ENCODE results near the gene BCL2A1.
"Not testable (repeated sequence)": the region's sequence is repeated elsewhere in the genome, so short reads cannot be mapped to it uniquely, and the experiment has no call there.

The BCL2A1 gene

DNA sequence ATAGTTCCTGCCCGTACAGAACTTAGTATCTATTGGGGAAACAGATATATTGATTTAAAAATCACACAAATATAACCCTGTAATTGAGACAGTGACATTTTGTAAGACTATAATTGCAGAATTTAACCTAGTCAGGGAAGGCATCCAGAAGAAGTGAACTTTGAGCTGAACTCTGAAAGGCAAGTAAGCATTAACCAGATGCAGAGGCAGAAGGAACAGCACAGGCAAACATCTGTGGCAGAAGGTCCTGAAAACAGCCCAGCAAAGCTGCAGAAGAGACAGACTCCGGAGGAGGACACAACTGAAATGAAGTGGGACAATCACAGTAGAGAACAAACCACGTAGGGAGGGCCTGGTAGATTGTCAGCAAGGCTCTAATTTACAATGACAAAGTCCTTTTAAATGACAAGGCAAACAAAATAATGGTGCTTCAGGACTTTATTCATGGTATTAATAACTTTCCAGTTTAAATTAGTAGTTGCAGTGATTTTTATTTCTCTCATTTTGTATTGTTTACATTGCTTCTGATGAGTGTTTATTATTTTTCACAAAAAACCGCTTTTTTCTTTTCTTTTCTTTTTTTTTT lies 14.5 kb downstream of the BCL2A1 start:
- DNase-seq = no peak

DNA sequence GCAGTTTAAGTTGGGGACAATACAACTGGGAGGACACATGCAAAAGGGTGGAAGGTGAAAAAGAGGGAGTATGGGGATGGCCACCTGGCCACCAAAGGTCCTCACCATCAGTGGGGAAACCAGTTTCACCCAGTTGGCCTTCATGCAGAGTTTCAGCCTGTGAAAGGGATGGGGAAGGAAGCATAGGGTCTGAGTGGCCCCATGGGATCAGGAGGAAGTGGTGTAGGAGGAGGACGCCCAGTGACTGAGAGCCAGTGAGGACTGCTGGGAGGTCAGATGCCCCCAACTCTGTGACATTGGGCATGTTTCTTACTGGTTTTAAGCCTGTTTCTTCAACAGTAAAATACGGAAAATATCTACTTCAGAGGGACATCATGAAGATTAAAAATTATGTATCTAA lies 16.3 kb downstream of the BCL2A1 start:
- no peak for DNase-seq

DNA sequence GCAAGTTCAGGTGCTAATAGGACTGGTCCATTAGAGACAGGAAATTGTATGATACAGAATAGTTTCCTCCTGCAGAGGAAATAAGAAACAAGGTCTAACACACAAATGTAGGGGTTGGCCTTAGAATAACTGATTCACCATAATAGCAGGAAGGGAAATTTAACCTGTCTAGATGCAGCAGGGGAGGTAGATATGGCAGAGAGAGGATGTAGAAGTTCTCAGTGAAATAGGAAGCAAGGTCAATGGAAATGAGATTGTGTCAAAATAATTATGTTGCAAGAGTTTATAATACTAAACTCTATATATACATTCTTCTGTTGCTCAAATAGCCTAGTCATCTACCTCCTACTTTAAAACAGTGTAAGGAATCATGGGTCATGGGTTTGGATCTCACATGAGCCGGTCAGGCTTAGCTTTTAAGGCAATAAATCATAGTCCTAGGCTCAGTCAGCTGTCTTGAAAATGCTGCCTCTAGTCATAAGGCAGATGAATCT lies 17.0 kb downstream of the BCL2A1 start:
- no peak for DNase-seq

DNA sequence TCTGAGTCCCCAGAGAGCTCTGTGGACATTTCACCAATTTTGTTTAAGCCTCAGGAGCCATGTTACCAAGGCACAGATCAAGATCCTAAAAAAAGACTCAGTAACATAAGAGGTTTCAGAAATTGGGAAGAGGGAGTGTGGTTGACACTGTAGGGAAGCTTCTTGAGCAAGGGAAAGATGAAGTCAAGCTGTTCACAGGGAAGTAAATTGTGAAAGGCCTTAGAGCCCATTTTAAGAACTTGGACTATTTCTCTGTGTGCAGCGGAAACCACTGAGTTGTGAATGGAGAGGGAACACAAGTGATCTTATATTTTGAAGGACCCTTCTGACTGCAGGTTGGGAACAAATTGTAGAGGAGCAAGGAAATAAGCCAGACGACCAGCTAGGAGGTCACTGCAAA lies 18.7 kb downstream of the BCL2A1 start:
- no peak for DNase-seq

DNA sequence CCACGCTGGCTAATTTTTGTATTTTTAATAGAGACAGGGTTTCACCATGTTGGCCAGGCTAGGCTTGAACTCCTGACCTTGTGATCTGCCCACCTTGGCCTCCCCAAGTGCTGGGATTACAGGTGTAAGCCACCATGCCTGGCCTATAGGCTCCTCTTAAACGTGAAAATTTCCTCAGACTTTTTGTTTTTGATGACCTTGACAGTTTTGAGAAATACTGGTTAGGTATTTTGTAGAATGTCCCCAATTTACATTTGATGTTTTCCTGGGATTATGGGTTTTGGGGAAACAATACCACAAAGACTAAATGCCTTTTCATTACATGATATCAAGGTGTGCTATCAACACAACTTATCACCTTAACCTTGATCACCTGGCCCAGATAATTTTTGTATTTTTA lies 20.7 kb downstream of the BCL2A1 start:
- no peak for DNase-seq

DNA sequence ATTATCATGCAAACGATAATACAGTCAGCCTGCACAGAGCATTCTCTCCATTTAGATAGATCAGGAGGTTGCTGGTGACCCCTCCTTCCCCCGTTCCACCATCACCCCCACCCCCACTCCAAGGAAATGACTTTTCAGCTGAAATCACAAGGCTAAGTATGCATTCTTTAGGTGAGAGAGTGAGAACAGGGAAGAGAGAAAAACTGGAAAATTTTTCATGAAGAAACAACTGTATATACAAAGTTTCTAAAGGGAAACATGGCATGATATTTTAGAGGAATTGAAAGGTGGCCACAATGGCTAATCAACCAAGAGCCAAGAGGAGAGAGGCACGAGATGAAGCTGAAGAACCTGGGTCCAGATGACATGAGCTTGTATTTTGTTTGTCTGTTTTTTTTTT lies 22.2 kb downstream of the BCL2A1 start:
- DNase-seq = no peak

DNA sequence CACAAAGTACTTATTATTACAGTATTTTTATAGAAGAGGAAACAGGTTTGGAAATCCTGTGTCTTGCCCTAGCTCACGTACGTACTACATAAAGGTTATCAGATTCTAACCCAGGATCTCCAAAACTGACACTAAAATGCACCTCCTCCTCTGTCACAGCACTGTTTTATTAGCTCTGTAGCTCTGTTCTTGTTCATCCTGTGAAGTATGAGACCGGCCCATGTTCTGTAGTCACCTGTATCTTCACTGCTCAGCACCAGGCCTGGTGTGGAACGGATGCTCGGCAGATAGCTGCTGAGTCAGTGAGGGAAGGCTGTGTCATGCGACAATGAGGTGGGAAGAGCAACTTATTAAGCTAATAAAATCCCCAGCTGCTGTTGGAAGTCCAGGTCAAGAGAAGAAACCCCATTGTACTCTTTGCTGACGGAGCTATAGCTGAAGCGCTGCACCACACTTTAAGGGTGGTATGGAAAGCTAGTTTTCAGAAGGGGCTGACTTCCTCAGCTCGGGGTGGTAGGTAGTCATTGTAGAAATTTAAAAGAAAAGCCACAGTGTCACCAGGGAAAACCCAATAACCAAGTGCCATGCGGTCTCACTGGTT lies 22.8 kb downstream of the BCL2A1 start:
- no peak for DNase-seq

DNA sequence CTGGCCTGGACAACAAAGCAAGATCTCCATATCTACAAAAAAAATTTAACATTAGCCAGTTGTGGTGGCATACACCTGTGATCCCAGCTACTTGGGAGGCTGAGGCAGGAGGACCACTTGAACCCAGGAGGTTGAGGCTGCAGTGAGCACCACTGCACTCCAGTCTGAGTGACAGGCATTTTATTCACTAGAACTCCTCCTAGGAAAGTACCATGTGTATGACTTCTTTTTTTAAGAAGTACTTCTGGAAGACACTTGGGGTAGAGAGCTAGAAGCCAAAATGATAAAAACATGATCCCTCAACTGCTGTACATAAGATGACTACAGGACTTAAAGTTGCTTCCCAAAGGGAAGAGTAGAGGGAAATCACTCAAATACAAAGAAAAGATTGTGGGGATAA lies 24.0 kb downstream of the BCL2A1 start:
- no peak for DNase-seq

DNA sequence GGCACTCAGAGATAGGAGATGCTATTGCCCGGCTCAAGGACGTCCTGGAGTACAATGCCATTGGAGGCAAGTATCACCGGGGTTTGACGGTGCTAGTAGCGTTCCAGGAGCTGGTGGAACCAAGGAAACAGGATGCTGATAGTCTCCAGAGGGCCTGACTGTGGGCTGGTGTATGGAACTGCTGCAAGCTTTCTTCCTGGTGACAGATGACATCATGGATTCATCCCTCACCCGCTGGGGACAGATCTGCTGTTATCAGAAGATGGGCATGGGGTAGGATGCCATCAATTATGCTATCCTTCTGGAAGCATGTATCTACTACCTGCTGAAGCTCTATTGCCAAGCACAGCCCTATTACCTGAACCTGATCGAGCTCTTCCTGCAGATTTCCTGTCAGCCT lies 26.4 kb downstream of the BCL2A1 start:
- DNase-seq = no peak

DNA sequence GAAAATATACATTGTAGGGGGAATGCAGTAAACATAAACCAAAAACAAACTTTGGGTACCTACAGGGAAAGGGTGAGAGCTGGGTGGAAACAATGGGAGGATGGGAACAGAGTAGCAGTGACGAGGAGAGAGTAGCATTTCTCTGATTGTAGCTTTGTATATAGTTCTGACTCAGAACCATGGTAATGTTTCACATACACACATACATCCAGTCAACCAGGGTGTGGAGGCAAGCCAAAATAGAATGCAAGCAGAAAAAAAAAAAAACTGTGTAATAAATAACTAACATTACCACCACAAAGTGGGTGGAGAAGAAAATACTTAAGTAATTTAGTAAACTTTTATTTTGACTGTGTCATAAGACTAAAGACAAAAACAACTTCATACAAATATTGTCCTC lies 27.2 kb downstream of the BCL2A1 start:
- DNase-seq = no peak

DNA sequence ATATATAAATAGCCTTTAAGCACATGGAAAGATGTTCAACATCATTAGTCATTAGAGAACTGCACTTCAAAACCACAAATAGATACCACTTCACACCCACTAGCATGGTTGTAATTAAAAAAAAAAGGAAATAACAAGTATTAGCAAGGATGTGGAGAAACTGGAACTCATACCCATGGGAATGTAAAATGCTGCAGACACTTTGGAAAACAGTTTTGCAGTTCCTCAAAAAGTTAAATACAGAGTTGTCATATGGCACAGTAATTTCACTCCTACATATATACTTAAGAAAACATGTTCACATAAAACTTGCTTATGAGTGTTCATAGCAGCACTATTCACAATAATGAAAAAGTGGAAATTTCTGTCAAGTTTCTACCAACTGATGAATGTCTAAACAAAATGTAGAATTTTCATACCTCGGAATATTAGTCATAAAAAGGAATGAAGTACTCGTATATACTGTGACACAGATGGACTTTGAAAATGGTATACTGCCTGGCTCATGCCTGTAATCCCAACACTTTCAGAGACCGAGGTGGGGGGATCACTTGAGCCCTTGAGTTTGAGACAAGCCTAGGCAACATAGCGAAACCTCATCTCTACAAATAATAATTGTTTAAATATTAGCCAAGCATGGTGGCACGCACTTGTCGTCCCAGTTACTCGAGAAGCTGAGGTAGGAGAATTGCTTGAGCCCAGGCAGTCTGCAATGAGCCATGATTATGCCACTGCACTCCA lies 28.1 kb downstream of the BCL2A1 start:
- no peak for DNase-seq

DNA sequence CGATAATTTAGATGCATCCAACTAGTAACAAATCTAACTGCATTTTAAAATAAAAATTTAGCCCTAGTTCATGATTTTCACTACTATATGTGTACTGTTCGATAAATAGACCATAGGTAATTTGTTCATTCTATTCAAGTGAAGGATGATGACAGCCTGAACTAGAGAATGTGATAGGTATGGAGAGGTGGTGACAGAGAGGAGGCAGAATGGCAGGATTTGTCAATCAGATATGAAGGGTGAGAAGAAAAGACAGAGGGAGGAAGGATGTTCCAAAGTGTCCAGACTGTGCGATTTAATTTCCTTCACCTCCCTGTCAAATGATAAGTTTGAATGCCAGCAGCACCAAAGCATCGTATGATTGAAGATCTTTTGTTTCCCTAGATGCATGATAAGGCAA lies 31.6 kb downstream of the BCL2A1 start:
- DNase-seq = no peak

DNA sequence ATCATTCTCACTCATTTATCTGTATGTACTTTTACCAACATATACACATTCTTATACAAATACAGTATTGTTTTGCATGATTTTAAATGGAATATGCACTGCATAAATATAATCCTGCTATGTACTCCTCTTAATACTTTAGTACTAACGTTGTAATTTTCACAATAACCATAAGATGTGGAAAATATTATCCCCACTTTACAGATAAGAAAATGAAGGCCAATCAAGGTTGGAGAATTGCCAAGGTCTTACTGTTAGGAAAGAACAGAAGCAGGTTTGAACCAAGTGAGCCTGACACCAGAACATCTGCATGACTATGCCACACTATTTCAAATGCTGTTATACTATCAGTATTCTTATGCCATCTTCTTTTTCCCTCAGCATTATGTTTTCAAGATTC lies 32.9 kb downstream of the BCL2A1 start:
- no peak for DNase-seq

DNA sequence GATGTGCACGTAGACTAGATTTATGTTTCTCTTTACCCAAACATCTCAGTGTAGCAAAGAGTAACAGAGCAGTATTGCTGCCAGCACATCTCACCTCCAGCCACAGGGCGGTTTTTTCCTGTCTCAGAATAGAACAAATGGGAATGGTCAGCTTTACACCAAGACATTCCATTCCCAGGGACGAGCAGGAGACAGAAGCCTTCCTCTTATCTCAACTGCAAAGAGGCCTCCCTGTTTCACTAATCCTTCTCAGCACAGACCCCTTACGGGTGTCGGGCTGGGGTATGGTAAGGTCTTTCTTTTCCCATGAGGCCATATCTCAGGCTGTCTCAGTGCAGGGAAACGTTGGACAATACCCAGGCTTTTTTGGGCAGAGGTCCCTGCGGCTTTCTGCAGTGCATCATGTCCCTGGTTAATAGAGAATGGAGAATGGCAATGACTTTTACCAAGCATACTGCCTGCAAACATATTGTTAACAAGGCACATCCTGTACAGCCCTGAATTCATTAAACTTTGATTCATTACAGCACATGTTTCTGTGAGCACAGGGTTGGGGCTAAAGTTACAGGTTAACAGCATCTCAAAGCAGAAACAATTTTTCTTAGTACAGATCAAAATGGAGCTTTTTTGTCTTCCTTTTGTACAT lies 35.3 kb downstream of the BCL2A1 start:
- not testable (repeated sequence) for DNase-seq

DNA sequence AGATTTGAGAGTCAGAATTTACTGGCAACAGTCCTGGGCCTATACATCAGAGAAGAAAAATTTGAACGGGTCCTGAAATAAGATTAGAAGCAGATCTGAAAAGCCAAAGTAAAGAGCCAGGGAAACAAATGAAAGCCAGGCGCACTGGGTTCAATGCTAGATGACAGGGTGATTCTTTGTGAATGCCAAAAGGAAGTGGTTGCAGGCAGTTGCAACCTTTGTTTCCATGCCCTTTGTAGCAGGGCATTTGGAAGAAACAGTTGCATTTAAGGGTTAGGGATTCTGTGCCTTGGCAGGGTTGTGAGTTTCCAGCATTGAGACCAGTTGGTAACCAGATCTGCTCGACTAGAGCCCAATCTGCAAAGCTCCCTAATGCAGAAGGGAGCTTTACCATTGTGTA lies 37.8 kb downstream of the BCL2A1 start:
- no peak for DNase-seq

DNA sequence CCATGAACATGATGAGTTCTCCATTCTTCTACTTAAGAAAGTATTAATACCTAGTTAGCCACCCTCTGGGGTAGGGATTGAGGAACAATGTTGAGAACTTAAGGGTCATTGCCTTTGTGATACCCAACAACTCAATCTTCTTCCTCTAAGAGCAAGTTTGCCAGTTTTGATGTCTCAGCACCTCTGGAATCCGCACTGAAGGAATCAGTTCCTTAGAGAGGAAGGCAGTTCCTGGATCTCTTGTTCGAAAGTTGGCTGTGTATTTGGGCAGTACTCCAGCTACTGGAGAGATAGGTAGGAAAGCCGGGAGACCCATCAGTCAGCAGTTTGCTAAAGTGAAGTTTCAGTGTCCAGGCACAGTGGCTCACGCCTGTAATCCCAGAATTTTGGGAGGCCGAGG lies 38.5 kb downstream of the BCL2A1 start:
- DNase-seq = no peak

DNA sequence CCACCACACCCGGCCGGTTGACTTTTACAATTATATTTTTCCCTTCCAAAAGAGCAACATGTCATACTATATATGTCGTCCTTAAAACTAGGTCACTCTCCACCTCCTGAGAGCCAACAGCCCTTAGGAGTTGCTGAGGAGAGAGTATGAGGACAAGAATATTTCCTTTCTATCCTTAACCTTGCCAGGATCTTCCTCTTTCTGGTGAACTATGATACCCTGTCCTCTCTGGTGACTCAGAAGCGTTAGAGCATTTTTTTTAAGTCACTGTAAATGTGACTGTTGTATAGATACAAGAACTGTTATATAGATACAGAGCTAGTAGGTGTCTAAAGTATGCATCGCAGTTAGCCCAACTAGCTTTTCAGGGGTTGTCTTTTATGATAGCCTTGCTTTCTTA lies 40.5 kb downstream of the BCL2A1 start:
- DNase-seq = no peak

DNA sequence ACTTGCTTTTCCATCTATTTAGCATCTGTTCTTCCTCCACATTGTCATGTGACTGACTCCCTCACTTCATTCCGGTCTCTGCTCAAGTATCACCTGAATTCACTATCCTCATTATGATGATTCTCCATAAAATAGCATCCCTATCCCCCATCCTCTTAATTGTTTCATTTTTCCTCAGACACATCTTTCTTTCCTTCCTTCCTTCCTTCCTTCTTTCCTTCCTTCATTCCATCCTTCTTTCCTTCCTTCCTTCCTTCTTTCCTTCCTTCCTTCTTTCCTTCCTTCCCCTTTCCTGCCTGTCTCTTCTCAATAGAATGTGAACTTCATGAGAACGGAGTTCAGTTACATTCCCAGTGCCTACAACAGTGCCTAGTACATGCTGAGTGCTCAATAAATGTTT lies 41.6 kb downstream of the BCL2A1 start:
- no peak for DNase-seq

DNA sequence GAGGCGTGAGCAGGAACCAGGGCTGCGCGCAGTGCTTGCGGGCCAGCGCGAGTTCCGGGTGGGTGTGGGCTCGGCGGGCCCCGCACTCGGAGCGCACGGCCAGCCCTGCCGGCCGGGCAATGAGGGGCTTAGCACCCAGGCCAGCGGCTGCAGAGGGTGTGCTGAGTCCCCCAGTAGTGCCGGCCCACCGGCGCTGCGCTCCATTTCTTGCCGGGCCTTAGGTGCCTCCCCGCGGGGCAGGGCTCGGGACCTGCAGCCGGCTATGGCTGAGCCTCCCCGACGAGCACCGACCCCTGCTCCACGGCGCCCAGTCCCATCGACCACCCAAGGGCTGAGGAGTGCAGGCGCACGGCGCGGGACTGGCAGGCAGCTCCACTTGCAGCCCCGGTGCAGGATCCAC lies 44.9 kb downstream of the BCL2A1 start:
- DNase-seq = not testable (repeated sequence)

DNA sequence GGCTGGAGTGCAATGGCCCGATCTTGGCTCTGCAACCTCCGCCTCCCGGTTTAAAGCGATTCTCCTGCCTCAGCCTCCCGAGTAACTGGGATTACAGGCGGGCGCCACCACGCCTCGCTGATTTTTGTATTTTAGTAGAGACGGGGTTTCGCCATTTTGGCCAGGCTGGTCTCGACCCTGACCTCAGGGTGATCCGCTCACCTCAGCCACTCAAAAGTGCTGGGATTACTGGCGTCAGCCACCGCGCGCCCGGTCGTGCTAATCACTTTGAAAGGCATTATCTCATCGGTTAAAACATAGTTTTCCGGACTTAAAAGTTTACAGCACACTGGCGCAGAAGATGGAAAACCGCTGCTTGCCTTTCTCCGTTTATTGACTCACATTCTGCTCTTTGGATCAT lies 46.6 kb downstream of the BCL2A1 start:
- DNase-seq = no peak

DNA sequence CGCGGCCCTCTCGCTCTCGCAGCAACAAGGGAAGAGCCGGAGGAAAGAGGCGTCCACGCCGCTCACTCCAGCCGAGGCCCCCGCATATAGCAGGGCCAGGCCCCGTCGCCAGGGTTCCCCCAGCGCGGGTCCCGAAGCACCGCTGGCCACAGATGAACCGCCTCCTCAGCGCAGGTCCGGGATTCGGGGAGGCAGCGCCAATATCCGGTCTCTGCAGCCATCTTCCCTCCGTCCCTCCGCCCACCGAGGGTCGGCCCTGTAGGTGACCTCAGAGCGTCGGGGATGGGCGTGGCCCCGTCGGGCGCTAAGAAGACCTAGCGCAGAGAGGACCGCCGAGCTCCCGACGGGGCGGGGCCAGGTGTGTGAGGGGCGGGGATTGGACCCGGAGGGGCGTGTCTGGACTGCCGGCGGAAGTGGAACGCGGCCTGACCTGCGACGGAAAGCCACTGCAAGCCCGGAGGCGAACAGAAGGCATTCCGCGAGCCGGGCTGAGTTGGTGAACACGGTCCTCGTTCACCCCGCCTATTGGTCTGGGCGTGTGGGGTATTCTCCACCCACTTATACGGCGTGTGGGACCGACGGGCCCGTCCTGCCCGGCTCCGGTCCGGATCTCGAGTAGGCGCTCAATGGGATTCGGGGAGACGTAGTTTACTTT lies 47.4 kb downstream of the BCL2A1 start:
- peak; percentile 99 for DNase-seq

DNA sequence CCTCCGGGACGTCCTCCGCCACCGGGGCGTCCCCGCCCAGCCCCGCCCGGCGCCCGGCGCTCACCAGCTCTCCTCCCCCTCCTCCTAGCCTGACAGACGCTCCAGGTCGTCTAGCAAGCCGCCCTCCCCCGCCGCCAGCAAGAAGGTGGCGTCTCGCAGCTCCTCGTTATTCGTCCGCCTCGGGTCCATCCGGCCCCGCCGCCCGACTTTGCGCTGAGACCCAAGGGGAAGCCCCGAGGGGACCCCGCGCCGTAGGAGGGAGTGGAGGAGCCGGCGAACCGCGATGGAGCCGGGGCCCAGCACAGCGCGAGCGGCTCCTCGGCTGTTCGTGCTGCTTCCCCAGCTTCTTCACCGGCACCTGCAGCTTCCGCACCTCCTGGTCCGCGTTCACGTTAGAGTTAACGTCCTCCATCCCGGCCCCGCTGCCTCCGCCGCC lies 47.9 kb downstream of the BCL2A1 start:
- peak; percentile 78 for DNase-seq

DNA sequence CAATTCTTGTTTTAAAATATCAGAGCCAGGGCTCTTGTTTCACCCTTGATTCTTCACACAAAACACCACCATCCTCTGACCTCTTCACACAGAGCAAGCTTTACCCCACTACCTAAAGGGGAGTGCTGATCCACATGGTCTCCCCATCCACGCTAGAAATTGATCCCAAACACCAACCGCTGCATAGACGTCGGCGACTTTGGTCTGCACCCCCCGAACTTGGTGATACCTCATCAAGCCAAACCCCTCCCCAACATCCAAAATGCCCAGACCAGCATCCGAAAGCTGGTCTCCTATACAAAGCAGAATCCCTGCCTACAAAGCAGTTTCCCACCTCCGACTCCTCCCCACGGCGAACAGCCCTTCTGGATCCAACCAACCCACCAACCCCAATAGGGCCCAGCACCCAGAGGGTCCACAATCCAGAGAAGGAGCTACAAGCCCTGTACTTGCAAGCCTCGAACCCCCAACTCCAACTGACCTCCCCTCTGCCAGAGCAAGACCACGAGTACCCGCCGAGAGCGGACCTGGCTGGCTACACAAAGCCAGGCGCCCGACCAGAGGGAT lies 48.4 kb downstream of the BCL2A1 start:
- no peak for DNase-seq
